Uterus (tissue), 4 donors: Measurements from ENCODE around the gene TOB1. TPM values are rescaled to one million over a fixed set of nuclear protein-coding genes. Genes with fewer than 3 reads are reported as not detected.

ENCODE experiments used
- DNase-seq, 2 donors: peaks; one replicate each; pipeline ENCODE4 v3.0.0-alpha.2; 2019 to 2020
- H3K27ac ChIP-seq, 2 donors: fragments of 200-600 bp; sonication (generic); 1 replicate in 1 of 2; 2 replicates in 1 of 2; pipeline ENCODE4 v1.5.1; 2016 to 2018
- H3K27me3 ChIP-seq, 2 donors: fragments of 200-600 bp; sonication (generic); one replicate each; pipeline ENCODE4 v1.5.1; 2018 to 2019; ENCODE audit warnings: control low read depth in 1 of 2
- H3K36me3 ChIP-seq, 2 donors: fragments of 200-600 bp; sonication (generic); one replicate each; pipeline ENCODE4 v1.5.1; 2019; ENCODE audit warnings: control low read depth in 1 of 2
- H3K4me1 ChIP-seq, 2 donors: fragments of 200-600 bp; sonication (generic); one replicate each; pipeline ENCODE4 v1.5.1; 2018 to 2019; ENCODE audit warnings: control low read depth in 1 of 2
- H3K4me3 ChIP-seq, 2 donors: fragments of 200-600 bp; sonication (generic); 1 replicate in 1 of 2; 2 replicates in 1 of 2; pipeline ENCODE4 v1.5.1; 2018 to 2019; ENCODE audit warnings: mild to moderate bottlenecking in 1 of 2
- H3K9me3 ChIP-seq, 2 donors: fragments of 200-600 bp; sonication (generic); one replicate each; pipeline ENCODE4 v1.5.1; 2019; ENCODE audit warnings: control low read depth in 1 of 2
- CTCF ChIP-seq, 4 experiments: fragments of 200-600 bp in 2 of 4; fragments of 450-650 bp in 2 of 4; sonication (generic) in 2 of 4; IDR thresholded peaks; one replicate each; pipeline ENCODE4 v1.5.1; 2016 to 2019; ENCODE audit warnings: antibody characterized with exemption in 4 of 4, mild to moderate bottlenecking in 2 of 4, moderate library complexity in 1 of 4
- POLR2A ChIP-seq, 2 donors: fragments of 450-650 bp; IDR thresholded peaks; one replicate each; pipeline ENCODE4 v1.6.1; 2016; ENCODE audit warnings: antibody characterized with exemption in 2 of 2, mild to moderate bottlenecking in 1 of 2, moderate library complexity in 1 of 2
- intact Hi-C: fragments of 100-400 bp; cut with DNase I; formaldehyde crosslinking; loops from one replicate; pipeline ENCODE4 v1.15.1; 2023; ENCODE audit warnings: low total_unique reads
- total RNA-seq, 4 donors: library from RNA; depleted of rRNA in 3 of 4; stranded (reverse); fragments of >200 nt in 3 of 4; gene quantifications; one replicate each; pipeline versions ENCODE4 v1.1.0 to v1.2.4, GENCODE V29; 2014 to 2023
- donor health status: DM: yes; HTN: yes; CAD: no.

The TOB1 gene
- total RNA-seq, 4 donors from 2014 or later: 16.5 to 64.3 (median 27.5) TPM

DNA sequence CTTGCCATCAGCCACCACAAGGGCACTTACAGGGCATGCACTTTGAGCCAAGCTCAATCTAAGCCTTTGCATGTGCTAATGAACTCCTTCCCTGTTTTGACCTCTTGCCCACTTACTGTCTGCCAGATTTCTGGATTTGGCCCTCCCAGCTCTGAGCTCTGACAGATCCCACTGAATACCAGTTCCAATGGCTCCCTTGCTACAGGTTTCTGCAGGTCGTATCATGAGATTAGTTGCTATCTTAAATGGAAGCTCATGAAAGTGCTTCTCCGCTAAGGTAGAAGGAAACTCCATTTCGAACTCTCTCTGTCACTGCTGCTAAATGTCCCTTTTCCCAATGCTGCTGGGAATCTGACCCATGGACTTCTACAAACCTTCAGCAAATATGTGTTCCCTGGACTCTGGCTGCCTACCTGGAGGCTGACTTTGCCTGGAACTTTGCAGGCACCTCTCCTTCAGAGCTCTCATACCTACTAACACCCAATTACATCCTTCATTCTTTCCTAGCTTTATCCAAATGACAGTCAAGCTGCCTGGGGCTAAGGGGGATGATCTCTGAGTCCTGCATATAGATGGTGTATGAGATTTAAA, 23.5 kb upstream of the TOB1 start:
- no peak overlapping the region for H3K4me3 ChIP-seq
- no peak overlapping the region for H3K27ac ChIP-seq
- H3K4me1 ChIP-seq: no peaks in the 10 kb centered on the region
- H3K36me3 ChIP-seq: no peaks in the 10 kb centered on the region
- H3K27me3 ChIP-seq: no peaks in the 10 kb centered on the region
- TF ChIP-seq POLR2A (IDR thresholded peaks at IDR 0.05): no peak
- intact Hi-C loops: no loop called here
- DNase-seq: no peak
- H3K9me3 ChIP-seq: no peaks in the 10 kb centered on the region

- Histone ChIP-seq H3K27ac (no peak overlapping the region), H3K36me3 (no peaks in the 10 kb centered on the region), H3K4me3 (no peak overlapping the region), H3K27me3 (no peaks in the 10 kb centered on the region), H3K4me1 (no peaks in the 10 kb centered on the region), H3K9me3 (no peaks in the 10 kb centered on the region)
- TF ChIP-seq CTCF (IDR thresholded peaks at IDR 0.05) (no peak), POLR2A (IDR thresholded peaks at IDR 0.05) (no peak)
- intact Hi-C loops: no loop called here
- DNase-seq: no peak
These were observed 21.6 kb upstream of the TOB1 start for GRCh38 chr17:50887705-50888245.

DNA sequence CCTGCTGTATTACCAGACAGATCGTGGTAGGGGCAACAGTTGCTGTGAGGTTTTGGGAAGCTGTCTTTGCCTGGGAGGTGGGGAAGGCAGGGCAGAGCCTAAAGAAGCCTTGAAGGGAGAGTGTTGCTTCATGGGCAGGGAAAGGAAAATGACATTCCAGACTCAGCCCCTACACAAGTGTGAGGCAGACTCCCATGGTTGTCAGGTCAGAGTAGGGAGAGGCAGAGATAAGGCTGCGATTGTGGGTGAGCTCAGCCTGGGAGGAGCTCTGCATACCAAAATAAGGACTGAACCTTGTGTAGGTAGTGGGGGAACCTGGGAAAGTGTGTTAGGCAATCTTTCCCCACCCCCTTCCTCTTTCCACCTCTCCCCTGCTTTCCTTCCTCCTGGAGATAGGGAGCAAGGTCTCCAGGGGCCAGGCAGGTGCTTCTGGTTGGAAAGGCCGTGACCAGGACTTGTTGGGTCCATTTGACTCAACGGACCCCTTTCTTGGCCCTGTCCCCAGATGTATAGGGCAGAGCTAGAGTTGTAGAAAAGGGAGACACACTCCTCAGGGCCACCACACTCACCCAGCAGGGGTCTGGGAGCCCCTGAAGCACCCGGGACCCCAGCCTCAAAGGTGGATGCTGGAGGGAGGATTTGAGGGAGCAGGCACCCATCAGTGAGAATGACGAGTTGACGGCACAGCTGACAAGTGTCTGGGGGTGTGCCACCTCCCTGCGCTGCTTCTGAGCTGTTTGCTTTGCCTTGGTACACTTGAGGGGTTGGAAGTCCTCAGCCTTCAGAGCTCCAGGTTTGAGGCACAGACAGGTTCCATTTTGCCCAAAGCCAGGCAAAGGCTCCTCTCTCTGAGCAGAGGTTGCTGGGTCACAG, 18.5 kb upstream of the TOB1 start:
- Histone ChIP-seq H3K36me3 (no peaks in the 10 kb centered on the region), H3K4me3 (no peak overlapping the region), H3K27ac (no peak overlapping the region), H3K9me3 (peaks cover 0 to 6% of the 10 kb centered on the region in 2 donors), H3K4me1 (no peaks in the 10 kb centered on the region), H3K27me3 (no peaks in the 10 kb centered on the region)
- TF ChIP-seq POLR2A (IDR thresholded peaks at IDR 0.05): no peak
- no peak for TF ChIP-seq CTCF (IDR thresholded peaks at IDR 0.05)
- no peak for DNase-seq
- intact Hi-C loops: no loop called here

GRCh38 chr17:50883850-50884438, 17.8 kb upstream of the TOB1 start:
- Histone ChIP-seq H3K27ac (no peak overlapping the region), H3K27me3 (no peaks in the 10 kb centered on the region), H3K4me1 (no peaks in the 10 kb centered on the region), H3K4me3 (no peak overlapping the region), H3K36me3 (no peaks in the 10 kb centered on the region), H3K9me3 (peaks cover 0 to 6% of the 10 kb centered on the region in 2 donors)
- no peak for DNase-seq
- TF ChIP-seq CTCF (IDR thresholded peaks at IDR 0.05) (no peak), POLR2A (IDR thresholded peaks at IDR 0.05) (no peak)
- intact Hi-C loops: no loop called here

- TF ChIP-seq CTCF (IDR thresholded peaks at IDR 0.05) (no peak), POLR2A (IDR thresholded peaks at IDR 0.05) (no peak)
These were observed 16.7 kb upstream of the TOB1 start for GRCh38 chr17:50882851-50883250.

More at GRCh38 chr17:50882851-50883250, 16.7 kb upstream of the TOB1 start:
- no peak overlapping the region for H3K4me3 ChIP-seq
- no peak overlapping the region for H3K27ac ChIP-seq
- no peaks in the 10 kb centered on the region for H3K4me1 ChIP-seq
- peaks cover 0 to 6% of the 10 kb centered on the region in 2 donors for H3K9me3 ChIP-seq
- intact Hi-C loops: no loop called here
- no peak for DNase-seq
- no peaks in the 10 kb centered on the region for H3K27me3 ChIP-seq
- H3K36me3 ChIP-seq: no peaks in the 10 kb centered on the region
